Body of pancreas (tissue), 4 donors: ENCODE results near the gene RBMS3.

Experiments
- POLR2A ChIP-seq, 3 donors: fragments of 450-650 bp; IDR thresholded peaks; one replicate each; pipeline ENCODE4 v1.6.1; 2016; ENCODE audit warnings: antibody characterized with exemption in 3 of 3, mild to moderate bottlenecking in 2 of 3
- TF ChIP-seq, protein P1 (sequence below), 7 experiments: fragments of 450-650 bp in 4 of 7; fragments of 200-600 bp in 3 of 7; sonication (generic) in 3 of 7; IDR thresholded peaks; one replicate each; pipeline ENCODE4 v1.5.1; 2016 to 2019; ENCODE audit warnings: antibody characterized with exemption in 7 of 7

DNA sequence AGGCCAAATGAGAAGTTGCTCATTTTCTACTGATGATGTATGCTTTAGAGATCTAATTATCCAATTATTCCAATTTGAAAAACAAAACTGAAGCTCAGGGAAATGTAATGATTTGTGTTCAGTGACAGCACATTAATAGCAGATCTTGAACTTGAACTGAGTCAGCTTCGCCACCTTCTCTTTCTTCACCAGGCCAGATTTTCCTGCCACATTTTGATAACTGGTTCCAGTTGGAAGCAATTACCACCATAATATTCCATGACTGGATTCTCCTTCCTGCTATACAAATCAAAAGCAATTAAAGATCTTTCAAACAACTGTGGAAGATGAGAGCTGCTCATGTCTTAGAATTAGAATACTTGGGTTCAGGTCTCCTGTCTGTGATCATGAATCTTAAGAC lies 334.1 kb downstream of the RBMS3 start:
- TF ChIP-seq, protein P1, sequence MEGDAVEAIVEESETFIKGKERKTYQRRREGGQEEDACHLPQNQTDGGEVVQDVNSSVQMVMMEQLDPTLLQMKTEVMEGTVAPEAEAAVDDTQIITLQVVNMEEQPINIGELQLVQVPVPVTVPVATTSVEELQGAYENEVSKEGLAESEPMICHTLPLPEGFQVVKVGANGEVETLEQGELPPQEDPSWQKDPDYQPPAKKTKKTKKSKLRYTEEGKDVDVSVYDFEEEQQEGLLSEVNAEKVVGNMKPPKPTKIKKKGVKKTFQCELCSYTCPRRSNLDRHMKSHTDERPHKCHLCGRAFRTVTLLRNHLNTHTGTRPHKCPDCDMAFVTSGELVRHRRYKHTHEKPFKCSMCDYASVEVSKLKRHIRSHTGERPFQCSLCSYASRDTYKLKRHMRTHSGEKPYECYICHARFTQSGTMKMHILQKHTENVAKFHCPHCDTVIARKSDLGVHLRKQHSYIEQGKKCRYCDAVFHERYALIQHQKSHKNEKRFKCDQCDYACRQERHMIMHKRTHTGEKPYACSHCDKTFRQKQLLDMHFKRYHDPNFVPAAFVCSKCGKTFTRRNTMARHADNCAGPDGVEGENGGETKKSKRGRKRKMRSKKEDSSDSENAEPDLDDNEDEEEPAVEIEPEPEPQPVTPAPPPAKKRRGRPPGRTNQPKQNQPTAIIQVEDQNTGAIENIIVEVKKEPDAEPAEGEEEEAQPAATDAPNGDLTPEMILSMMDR (IDR thresholded peaks at IDR 0.05), result no peak
- no peak for TF ChIP-seq POLR2A (IDR thresholded peaks at IDR 0.05)
